CD4-positive, alpha-beta T cell (primary cell): ENCODE results near the gene NT5DC3. TPM values are rescaled to one million over a fixed set of nuclear protein-coding genes. Genes with fewer than 3 reads are reported as not detected.
A peak's percentile ranks its signal among the peaks of the same experiment; 100 is the strongest.
"Not testable (repeated sequence)": the region's sequence is repeated elsewhere in the genome, so short reads cannot be mapped to it uniquely, and the experiment has no call there.

Source experiments
- ATAC-seq: fragments of 200-7000 bp; cut with Tn5 transposase; one replicate; pipeline ENCODE4 v1.10.0; 2022; ENCODE audit warnings: mild to moderate bottlenecking; ENCODE audit not compliant: poor library complexity
- CTCF ChIA-PET: fragments of 350-600 bp; sonication (Branson Sonifier 250); formaldehyde crosslinking; loops from one replicate; lab custom pipeline; 2021; ENCODE audit warnings: antibody characterized with exemption, inconsistent platforms; lab: Charles Lee
- POLR2A ChIA-PET: fragments of 350-600 bp; sonication (Branson Sonifier 250); formaldehyde crosslinking; loops from one replicate; lab custom pipeline; 2021; ENCODE audit warnings: antibody characterized with exemption, inconsistent platforms; lab: Charles Lee
- DNase-seq, 14 experiments: peaks; one replicate each; pipeline ENCODE4 v3.0.0-alpha.2; 2013 to 2020; ENCODE audit warnings: mixed read lengths in 2 of 14
- H3K27ac ChIP-seq, 2 donors: one replicate each; pipeline versions ENCODE4 v1.5.1 to v1.7.0; 2013; ENCODE audit warnings: low read length in 2 of 2, low read depth in 1 of 2, mild to moderate bottlenecking in 1 of 2
- H3K27me3 ChIP-seq, 2 experiments: 1 replicate in 1 of 2; 2 replicates in 1 of 2; pipeline versions ENCODE4 v1.6.1 to v1.7.0; 2013; ENCODE audit warnings: low read length in 2 of 2, control low read depth in 1 of 2, mild to moderate bottlenecking in 1 of 2, moderate library complexity in 1 of 2; ENCODE audit not compliant: insufficient read depth in 2 of 2, control insufficient read depth in 1 of 2
- H3K36me3 ChIP-seq: one replicate; pipeline ENCODE4 v1.6.1; 2013; ENCODE audit warnings: low read length, control low read depth; ENCODE audit not compliant: insufficient read depth
- H3K4me1 ChIP-seq: one replicate; pipeline ENCODE4 v1.6.1; 2013; ENCODE audit warnings: low read length, control low read depth; ENCODE audit not compliant: insufficient read depth
- H3K4me3 ChIP-seq: one replicate; pipeline ENCODE4 v1.5.1; 2013; ENCODE audit warnings: mild to moderate bottlenecking, low read length, moderate library complexity
- H3K9me3 ChIP-seq, 2 experiments: 1 replicate in 1 of 2; 2 replicates in 1 of 2; pipeline versions ENCODE4 v1.6.1 to v1.7.0; 2013; ENCODE audit warnings: low read length in 2 of 2, mild to moderate bottlenecking in 2 of 2, control low read depth in 1 of 2, moderate library complexity in 1 of 2; ENCODE audit not compliant: control insufficient read depth in 1 of 2, insufficient read depth in 1 of 2
- H3K27ac Mint-ChIP-seq: one replicate; pipeline ENCODE4 v1.8.0; 2020; ENCODE audit warnings: mixed read lengths
- H3K27me3 Mint-ChIP-seq: one replicate; pipeline ENCODE4 v1.8.0; 2021; ENCODE audit warnings: mixed read lengths
- H3K36me3 Mint-ChIP-seq: one replicate; pipeline ENCODE4 v1.8.0; 2021; ENCODE audit warnings: low read depth, mixed read lengths
- H3K4me1 Mint-ChIP-seq: one replicate; pipeline ENCODE4 v1.8.0; 2021; ENCODE audit warnings: low read depth, mixed read lengths
- H3K4me3 Mint-ChIP-seq: one replicate; pipeline ENCODE4 v1.8.0; 2020; ENCODE audit warnings: mild to moderate bottlenecking, mixed read lengths
- H3K9me3 Mint-ChIP-seq: one replicate; pipeline ENCODE4 v1.8.0; 2020; ENCODE audit warnings: mixed read lengths
- CTCF ChIP-seq: fragments of 200-600 bp; IDR thresholded peaks from one replicate; pipeline ENCODE4 v1.8.0; 2022; ENCODE audit warnings: antibody characterized with exemption, mild to moderate bottlenecking
- intact Hi-C, 2 experiments: fragments of 100-400 bp; cut with DNase I in 1 of 2; cut with micrococcal nuclease in 1 of 2; formaldehyde crosslinking; loops; one replicate each; pipeline versions ENCODE4 v1.15.1 to v1.9.0; 2023 to 2025; cut with DNase I, micrococcal nuclease
- total RNA-seq, 174 experiments: library from RNA in 2 of 174; stranded (reverse) in 2 of 174; gene quantifications; one replicate each; pipeline ENCODE4 v1.2.3 and lab custom pipeline; 2021 to 2026

NT5DC3 gene
- total RNA-seq, 2 experiments from 2014 or later, result 3.5 to 4.0 TPM

- Mint-ChIP-seq H3K27me3 (no peaks in the 10 kb centered on the region), H3K9me3 (no peaks in the 10 kb centered on the region), H3K4me3 (peak overlapping the region; percentile 26), H3K27ac (no peak overlapping the region), H3K4me1 (peaks cover 21% of the 10 kb centered on the region), H3K36me3 (no peaks in the 10 kb centered on the region)
- ChIA-PET POLR2A (no interaction called here), CTCF (no interaction called here)
- Histone ChIP-seq H3K9me3 (no peaks in the 10 kb centered on the region), H3K4me3 (no peak overlapping the region), H3K27ac (no peak overlapping the region), H3K36me3 (no peaks in the 10 kb centered on the region), H3K4me1 (peaks cover 19% of the 10 kb centered on the region), H3K27me3 (no peaks in the 10 kb centered on the region)
- no peak for ATAC-seq
- TF ChIP-seq CTCF, result no peak
- no peak for DNase-seq
- intact Hi-C loops, result no loop called here
Observed at GRCh38 chr12:103838254-103838914, 2.6 kb downstream of the NT5DC3 start.

- H3K4me1 ChIP-seq, result peaks cover 12% of the 10 kb centered on the region
- no peaks in the 10 kb centered on the region for H3K27me3 ChIP-seq
- DNase-seq (no peak), ATAC-seq (no peak)
- Mint-ChIP-seq H3K4me3 (no peak overlapping the region), H3K27ac (no peak overlapping the region), H3K27me3 (no peaks in the 10 kb centered on the region), H3K36me3 (no peaks in the 10 kb centered on the region), H3K4me1 (peaks cover 13% of the 10 kb centered on the region), H3K9me3 (no peaks in the 10 kb centered on the region)
- POLR2A ChIA-PET, result interaction anchor here (0.7 kb wide), 1 partner anchor 98 kb away, joined by 3 read pairs; no protein-coding TSS in a partner anchor
- CTCF ChIA-PET, result no interaction called here
- no peak for TF ChIP-seq CTCF
- no peak overlapping the region for H3K4me3 ChIP-seq
- no peaks in the 10 kb centered on the region for H3K36me3 ChIP-seq
- no peak overlapping the region for H3K27ac ChIP-seq
- H3K9me3 ChIP-seq, result no peaks in the 10 kb centered on the region
- intact Hi-C loops, result no loop called here
Observed at GRCh38 chr12:103836345-103836744, 4.7 kb downstream of the NT5DC3 start.

- H3K4me3 Mint-ChIP-seq, DNase-seq, H3K36me3 Mint-ChIP-seq, H3K27me3 Mint-ChIP-seq, H3K9me3 ChIP-seq, H3K9me3 Mint-ChIP-seq, ATAC-seq, intact Hi-C loops, H3K27ac Mint-ChIP-seq, H3K27ac ChIP-seq, CTCF ChIA-PET, H3K36me3 ChIP-seq, H3K4me3 ChIP-seq, H3K27me3 ChIP-seq: not testable (repeated sequence)
- POLR2A ChIA-PET, result interaction anchor here (0.7 kb wide), 1 partner anchor 99 kb away, joined by 3 read pairs; no protein-coding TSS in a partner anchor
- peaks cover 13% of the 10 kb centered on the region for H3K4me1 Mint-ChIP-seq
- H3K4me1 ChIP-seq, result peaks cover 11% of the 10 kb centered on the region
Observed at GRCh38 chr12:103835747-103836335, 5.2 kb downstream of the NT5DC3 start.
